ENCODE results near the gene PLPPR4. TPM values are rescaled to one million over a fixed set of nuclear protein-coding genes. Genes with fewer than 3 reads are reported as not detected.

Gene PLPPR4, protein sequence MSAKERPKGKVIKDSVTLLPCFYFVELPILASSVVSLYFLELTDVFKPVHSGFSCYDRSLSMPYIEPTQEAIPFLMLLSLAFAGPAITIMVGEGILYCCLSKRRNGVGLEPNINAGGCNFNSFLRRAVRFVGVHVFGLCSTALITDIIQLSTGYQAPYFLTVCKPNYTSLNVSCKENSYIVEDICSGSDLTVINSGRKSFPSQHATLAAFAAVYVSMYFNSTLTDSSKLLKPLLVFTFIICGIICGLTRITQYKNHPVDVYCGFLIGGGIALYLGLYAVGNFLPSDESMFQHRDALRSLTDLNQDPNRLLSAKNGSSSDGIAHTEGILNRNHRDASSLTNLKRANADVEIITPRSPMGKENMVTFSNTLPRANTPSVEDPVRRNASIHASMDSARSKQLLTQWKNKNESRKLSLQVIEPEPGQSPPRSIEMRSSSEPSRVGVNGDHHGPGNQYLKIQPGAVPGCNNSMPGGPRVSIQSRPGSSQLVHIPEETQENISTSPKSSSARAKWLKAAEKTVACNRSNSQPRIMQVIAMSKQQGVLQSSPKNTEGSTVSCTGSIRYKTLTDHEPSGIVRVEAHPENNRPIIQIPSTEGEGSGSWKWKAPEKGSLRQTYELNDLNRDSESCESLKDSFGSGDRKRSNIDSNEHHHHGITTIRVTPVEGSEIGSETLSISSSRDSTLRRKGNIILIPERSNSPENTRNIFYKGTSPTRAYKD
- 0.19 TPM in 1 of 2 replicates, not detected in the other for total RNA-seq

DNA sequence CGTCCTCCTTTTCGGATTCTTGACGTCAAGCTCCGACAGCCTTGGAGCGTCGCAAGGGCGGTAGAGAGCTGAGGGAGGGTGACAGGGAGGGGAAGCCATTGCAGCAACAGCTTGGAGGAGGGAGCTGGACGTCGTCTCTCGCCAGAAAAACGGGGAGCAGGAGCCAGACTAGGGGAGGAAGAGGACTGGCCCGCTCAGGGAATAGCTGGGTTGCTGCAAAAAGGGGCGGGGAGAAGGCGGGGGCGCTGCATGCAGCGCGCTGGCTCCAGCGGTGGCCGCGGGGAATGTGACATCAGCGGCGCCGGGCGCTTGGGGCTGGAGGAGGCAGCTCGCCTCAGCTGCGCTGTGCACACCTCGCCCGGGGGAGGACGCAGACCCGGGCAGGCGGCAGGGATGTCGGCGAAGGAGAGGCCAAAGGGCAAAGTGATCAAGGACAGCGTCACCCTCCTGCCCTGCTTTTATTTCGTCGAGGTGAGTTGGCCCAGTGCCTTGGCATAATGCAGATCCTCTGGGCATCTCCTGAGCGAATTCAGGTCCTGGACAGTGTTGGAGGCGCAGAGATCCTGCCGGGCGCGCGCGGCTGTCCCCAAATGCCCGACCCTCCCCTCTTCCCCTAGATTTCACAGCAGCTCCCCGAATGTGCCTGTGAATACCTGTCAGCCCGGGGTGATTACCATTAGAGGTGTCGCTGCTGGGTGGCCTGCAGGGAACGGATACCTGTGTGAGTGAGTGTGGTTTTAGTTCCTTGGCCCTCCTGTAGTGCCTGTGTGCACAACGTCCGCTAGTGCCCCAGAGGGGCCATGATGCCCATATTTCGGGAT lies at the start of gene PLPPR4:
Gene PLPPR4, plus strand, starts transcription at position 292 of the 821 bp plus-strand sequence. Its CDS starts 102 bp downstream, at position 394.

